H9 (cell line): ENCODE measurements around the gene SCN1A. TPM values are rescaled to one million over a fixed set of nuclear protein-coding genes. Genes with fewer than 3 reads are reported as not detected.
"Not testable (repeated sequence)": the region's sequence is repeated elsewhere in the genome, so short reads cannot be mapped to it uniquely, and the experiment has no call there.

ENCODE experiments used
- DNase-seq: peaks from one replicate; pipeline ENCODE4 v3.0.0-alpha.2; 2017
- H2AFZ ChIP-seq: one replicate; pipeline ENCODE4 v1.6.1; 2013; ENCODE audit warnings: mild to moderate bottlenecking, low read length, control low read depth, moderate library complexity
- H2AK5ac ChIP-seq: 2 replicates; pipeline ENCODE4 v1.6.1; 2013; ENCODE audit warnings: low read length, control low read depth, mixed read lengths; ENCODE audit not compliant: insufficient read length
- H2BK120ac ChIP-seq: one replicate; pipeline ENCODE4 v1.6.1; 2013; ENCODE audit warnings: low read depth, mild to moderate bottlenecking, low read length, control low read depth, inconsistent platforms; ENCODE audit not compliant: poor library complexity, severe bottlenecking
- H2BK12ac ChIP-seq: 2 replicates; pipeline ENCODE4 v1.6.1; 2013; ENCODE audit warnings: low read length, control low read depth, mixed read lengths, low read depth; ENCODE audit not compliant: insufficient read length
- H2BK15ac ChIP-seq: 2 replicates; pipeline ENCODE4 v1.6.1; 2013; ENCODE audit warnings: low read depth, low read length, control low read depth
- H2BK20ac ChIP-seq: one replicate; pipeline ENCODE4 v1.6.1; 2013; ENCODE audit warnings: low read depth, mild to moderate bottlenecking, low read length, control low read depth, inconsistent platforms; ENCODE audit not compliant: poor library complexity, severe bottlenecking
- H2BK5ac ChIP-seq: 2 replicates; pipeline ENCODE4 v1.6.1; 2013; ENCODE audit warnings: low read length, control low read depth, mixed read lengths; ENCODE audit not compliant: insufficient read length
- H3K14ac ChIP-seq: 2 replicates; pipeline ENCODE4 v1.6.1; 2013; ENCODE audit warnings: low read length, control low read depth; ENCODE audit not compliant: insufficient read depth
- H3K18ac ChIP-seq: 2 replicates; pipeline ENCODE4 v1.6.1; 2013; ENCODE audit warnings: low read depth, mild to moderate bottlenecking, mixed read lengths, low read length, control low read depth; ENCODE audit not compliant: insufficient read length
- H3K23ac ChIP-seq: 2 replicates; pipeline ENCODE4 v1.6.1; 2013; ENCODE audit warnings: low read length, control low read depth, mixed read lengths, low read depth; ENCODE audit not compliant: insufficient read length
- H3K23me2 ChIP-seq: 2 replicates; pipeline ENCODE4 v1.6.1; 2013; ENCODE audit warnings: low read depth, mild to moderate bottlenecking, mixed read lengths, low read length, control low read depth; ENCODE audit not compliant: insufficient read length, poor library complexity, severe bottlenecking
- H3K27ac ChIP-seq: 2 replicates; pipeline ENCODE4 v1.5.1; 2013; ENCODE audit warnings: low read length, control low read depth, mixed read lengths, low read depth; ENCODE audit not compliant: insufficient read length
- H3K27me3 ChIP-seq: 2 replicates; pipeline ENCODE4 v1.6.1; 2013; ENCODE audit warnings: low read length, control low read depth, inconsistent platforms; ENCODE audit not compliant: insufficient read depth
- H3K4ac ChIP-seq: 2 replicates; pipeline ENCODE4 v1.6.1; 2013; ENCODE audit warnings: low read depth, mild to moderate bottlenecking, control low read depth, inconsistent platforms, low read length, moderate library complexity
- H3K4me1 ChIP-seq: 2 replicates; pipeline ENCODE4 v1.6.1; 2013; ENCODE audit warnings: low read length, control low read depth, inconsistent platforms; ENCODE audit not compliant: insufficient read depth
- H3K4me2 ChIP-seq: 2 replicates; pipeline ENCODE4 v1.6.1; 2013; ENCODE audit warnings: low read length, control low read depth, mixed read lengths; ENCODE audit not compliant: insufficient read length, insufficient read depth
- H3K56ac ChIP-seq: 2 replicates; pipeline ENCODE4 v1.6.1; 2013; ENCODE audit warnings: low read depth, mild to moderate bottlenecking, mixed read lengths, low read length, control low read depth; ENCODE audit not compliant: insufficient read length
- H3K79me1 ChIP-seq: 2 replicates; pipeline ENCODE4 v1.6.1; 2013; ENCODE audit warnings: low read depth, mild to moderate bottlenecking, moderate library complexity, low read length, control low read depth, inconsistent platforms; ENCODE audit not compliant: insufficient read depth, poor library complexity, severe bottlenecking
- H3K79me2 ChIP-seq: 2 replicates; pipeline ENCODE4 v1.6.1; 2013; ENCODE audit warnings: low read length, control low read depth, inconsistent platforms; ENCODE audit not compliant: insufficient read depth
- H3K9ac ChIP-seq: 2 replicates; pipeline ENCODE4 v1.6.1; 2013; ENCODE audit warnings: low read length, control low read depth, mixed read lengths; ENCODE audit not compliant: insufficient read length; ENCODE audit errors: extremely low read depth
- H3K9me3 ChIP-seq: one replicate; pipeline ENCODE4 v1.6.1; 2013; ENCODE audit warnings: low read depth, low read length, inconsistent platforms; ENCODE audit not compliant: control insufficient read depth
- H3T11ph ChIP-seq: one replicate; pipeline ENCODE4 v1.6.1; 2013; ENCODE audit warnings: mild to moderate bottlenecking, low read length, control low read depth, inconsistent platforms
- H4K20me1 ChIP-seq: one replicate; pipeline ENCODE4 v1.6.1; 2013; ENCODE audit not compliant: control insufficient read depth, insufficient read length, insufficient read depth
- H4K5ac ChIP-seq: 2 replicates; pipeline ENCODE4 v1.6.1; 2013; ENCODE audit warnings: low read depth, mild to moderate bottlenecking, mixed read lengths, low read length, control low read depth; ENCODE audit not compliant: insufficient read length
- H4K8ac ChIP-seq: replicated peaks from 2 replicates; pipeline ENCODE4 v1.6.1; 2013; ENCODE audit warnings: low read length, control low read depth, mixed read lengths, low read depth; ENCODE audit not compliant: insufficient read length
- H4K91ac ChIP-seq: 2 replicates; pipeline ENCODE4 v1.6.1; 2013; ENCODE audit warnings: low read depth, mild to moderate bottlenecking, moderate library complexity, mixed read lengths, low read length, control low read depth; ENCODE audit not compliant: insufficient read length
- H3K27ac Mint-ChIP-seq, 3 experiments: 2 replicates in 2 of 3; 3 replicates in 1 of 3; pipeline ENCODE4 v1.8.0; 2020 to 2021; ENCODE audit warnings: mixed read lengths in 3 of 3, mild to moderate bottlenecking in 1 of 3, moderate library complexity in 1 of 3
- H3K27me3 Mint-ChIP-seq: 2 replicates; pipeline ENCODE4 v1.8.0; 2021; ENCODE audit warnings: low read depth, mild to moderate bottlenecking, moderate library complexity, mixed read lengths
- H3K36me3 Mint-ChIP-seq, 3 experiments: 2 replicates in 2 of 3; 3 replicates in 1 of 3; pipeline ENCODE4 v1.8.0; 2020 to 2021; ENCODE audit warnings: low read depth in 3 of 3, mixed read lengths in 3 of 3; ENCODE audit not compliant: insufficient read depth in 1 of 3
- H3K4me1 Mint-ChIP-seq, 2 experiments: 2 replicates each; pipeline ENCODE4 v1.8.0; 2020; ENCODE audit warnings: mixed read lengths in 2 of 2
- H3K4me3 Mint-ChIP-seq, 2 experiments: 2 replicates in 1 of 2; 3 replicates in 1 of 2; pipeline ENCODE4 v1.8.0; 2020 to 2021; ENCODE audit warnings: mild to moderate bottlenecking in 2 of 2, mixed read lengths in 2 of 2, moderate library complexity in 1 of 2
- H3K9me3 Mint-ChIP-seq, 2 experiments: 2 replicates in 1 of 2; 3 replicates in 1 of 2; pipeline ENCODE4 v1.8.0; 2020; ENCODE audit warnings: mild to moderate bottlenecking in 2 of 2, mixed read lengths in 2 of 2, moderate library complexity in 1 of 2
- CTCF ChIP-seq: fragments of 200-600 bp; sonication (generic); conservative IDR thresholded peaks from 3 replicates; pipeline ENCODE4 v1.8.0; 2021; ENCODE audit warnings: antibody characterized with exemption, mild to moderate bottlenecking
- WGBS: extraction: QIAGEN DNeasy Blood & Tissue Kit; methylation state at CpG from one replicate; pipeline ENCODE4 v1.1.7; 2013; ENCODE audit warnings: missing lambda C conversion rate, low lambda C conversion rate, mixed read lengths; ENCODE audit not compliant: insufficient read length; ENCODE audit errors: extremely low coverage; 5-methylcytosine and 5-hydroxymethylcytosine counted together
- total RNA-seq: library from RNA; stranded (reverse); gene quantifications from 2 replicates; pipeline ENCODE4 v1.2.1, GENCODE V29; 2021

The SCN1A gene
- total RNA-seq, 1 experiment from 2014 or later: 0.13 TPM

GRCh38 chr2:166104084-166104483 lies 23.7 kb downstream of the SCN1A start:
- H3K27me3 ChIP-seq: no peaks in the 10 kb centered on the region
- no peak overlapping the region for H3K56ac ChIP-seq
- H2AK5ac ChIP-seq: no peak overlapping the region
- no peak overlapping the region for H3T11ph ChIP-seq
- H3K4me2 ChIP-seq: no peak overlapping the region
- Mint-ChIP-seq H3K4me3 (no peak overlapping the region), H3K9me3 (peaks cover 0 to 6% of the 10 kb centered on the region in 2 experiments; a peak in 2 of 5 replicates), H3K27me3 (no peaks in the 10 kb centered on the region), H3K36me3 (no peaks in the 10 kb centered on the region), H3K4me1 (0 out of 4 replicates have a peak, but pooled peaks cover 0 to 3% of the 10 kb centered on the region in 2 experiments), H3K27ac (peak overlapping the region in 2 of 3 experiments; percentile 44 to 59; a peak in 2 of 7 replicates)
- H3K9ac ChIP-seq: no peak overlapping the region
- no peak overlapping the region for H2BK20ac ChIP-seq
- H3K18ac ChIP-seq: no peak overlapping the region
- no peak overlapping the region for H3K4ac ChIP-seq
- no peak for DNase-seq
- no peak overlapping the region for H2BK12ac ChIP-seq
- no peaks in the 10 kb centered on the region for H3K23me2 ChIP-seq
- no peaks in the 10 kb centered on the region for H3K79me2 ChIP-seq
- H3K14ac ChIP-seq: no peak overlapping the region
- H2BK5ac ChIP-seq: no peak overlapping the region
- H4K91ac ChIP-seq: no peak overlapping the region
- no peak for TF ChIP-seq CTCF
- no peaks in the 10 kb centered on the region for H3K9me3 ChIP-seq
- H2AFZ ChIP-seq: no peak overlapping the region
- no peak overlapping the region for H2BK15ac ChIP-seq
- no peak overlapping the region for H2BK120ac ChIP-seq
- no peaks in the 10 kb centered on the region for H3K79me1 ChIP-seq
- no peaks in the 10 kb centered on the region for H4K20me1 ChIP-seq
- no peaks in the 10 kb centered on the region for H3K4me1 ChIP-seq
- H4K8ac ChIP-seq: no peak overlapping the region
- no peak overlapping the region for H4K5ac ChIP-seq
- H3K23ac ChIP-seq: no peak overlapping the region
- no CpG with 5 or more reads among the region's 1 CpG for WGBS
- no peak overlapping the region for H3K27ac ChIP-seq

- H3K56ac ChIP-seq, H3K18ac ChIP-seq, H3K4ac ChIP-seq, H3K27ac ChIP-seq, H3K27me3 Mint-ChIP-seq, H3T11ph ChIP-seq, H4K20me1 ChIP-seq, H4K5ac ChIP-seq, H3K79me1 ChIP-seq, H3K9ac ChIP-seq, H3K4me2 ChIP-seq, H4K8ac ChIP-seq, H3K9me3 ChIP-seq, H3K27me3 ChIP-seq, DNase-seq, H3K9me3 Mint-ChIP-seq, H2BK120ac ChIP-seq, H4K91ac ChIP-seq, H3K36me3 Mint-ChIP-seq, H2AFZ ChIP-seq, H2AK5ac ChIP-seq, H2BK20ac ChIP-seq, H3K4me1 Mint-ChIP-seq, H3K23me2 ChIP-seq, H3K27ac Mint-ChIP-seq, H3K4me3 Mint-ChIP-seq, H3K4me1 ChIP-seq, H2BK15ac ChIP-seq, H2BK5ac ChIP-seq, H3K79me2 ChIP-seq, H2BK12ac ChIP-seq, H3K23ac ChIP-seq, H3K14ac ChIP-seq: not testable (repeated sequence)
- WGBS: no CpG with 5 or more reads among the region's 7 CpGs
Observed at GRCh38 chr2:166103277-166103676, 24.5 kb downstream of the SCN1A start.
